Adrenal gland (tissue), 12 donors: Measurements from ENCODE around the gene UGGT1. TPM values are rescaled to one million over a fixed set of nuclear protein-coding genes. Genes with fewer than 3 reads are reported as not detected.

Experiments used
- DNase-seq, 7 donors: peaks; one replicate each; pipeline ENCODE4 v3.0.0-alpha.2; 2019 to 2020
- H3K27ac ChIP-seq, 5 donors: fragments of 200-600 bp; sonication (generic) in 4 of 5; 1 replicate in 3 of 5; 2 replicates in 2 of 5; pipeline versions ENCODE4 v1.5.1 to v1.8.0; 2016 to 2020; ENCODE audit warnings: mild to moderate bottlenecking in 1 of 5
- H3K27me3 ChIP-seq: fragments of 200-600 bp; 2 replicates; pipeline ENCODE4 v1.8.0; 2021
- H3K36me3 ChIP-seq, 2 donors: fragments of 200-600 bp; replicated peaks in 1 of 2; 1 replicate in 1 of 2; 2 replicates in 1 of 2; pipeline versions ENCODE4 v1.5.1 to v1.8.0; 2018 to 2022
- H3K4me1 ChIP-seq, 2 donors: fragments of 200-600 bp; replicated peaks in 1 of 2; 1 replicate in 1 of 2; 2 replicates in 1 of 2; pipeline versions ENCODE4 v1.5.1 to v1.8.0; 2018 to 2021
- H3K4me3 ChIP-seq, 4 donors: fragments of 200-600 bp; sonication (generic) in 3 of 4; one replicate each; pipeline ENCODE4 v1.5.1; 2016 to 2018
- H3K9me3 ChIP-seq, 3 donors: fragments of 200-600 bp; sonication (generic) in 1 of 3; replicated peaks in 1 of 3; 1 replicate in 2 of 3; 2 replicates in 1 of 3; pipeline versions ENCODE4 v1.5.1 to v1.8.0; 2016 to 2021
- POLR2A ChIP-seq, 2 donors: fragments of 450-650 bp; IDR thresholded peaks; one replicate each; pipeline ENCODE4 v1.6.1; 2017; ENCODE audit warnings: antibody characterized with exemption in 2 of 2, mild to moderate bottlenecking in 2 of 2, moderate library complexity in 1 of 2
- WGBS, 4 donors: extraction: QIAGEN DNeasy Blood & Tissue Kit in 2 of 4; methylation state at CpG; one replicate each; pipeline versions ENCODE4 v1.1.5 to v1.1.7; 2013 to 2017; 5-methylcytosine and 5-hydroxymethylcytosine counted together
- intact Hi-C, 2 donors: fragments of 100-400 bp; cut with DNase I; formaldehyde crosslinking; loops; one replicate each; pipeline versions ENCODE4 v1.14.1 to v1.15.0; 2022 to 2023
- polyA plus RNA-seq, 3 donors: library from polyadenylated mRNA; stranded (reverse); fragments of 200-250 nt in 2 of 3; fragments of 350-450 nt in 1 of 3; fragmentation: Illumina TruSeq in 1 of 3; extraction: RNeasy Lipid Tissue Mini Kit (QIAGEN cat#74804) in 1 of 3; gene quantifications; one replicate each; pipeline ENCODE4 v1.2.3, GENCODE V29; 2013 to 2014
- total RNA-seq, 9 donors: library from RNA; depleted of rRNA in 4 of 9; stranded (reverse); fragments of >200 nt in 4 of 9; fragments of 120-200 nt in 1 of 9; fragmentation: NEBNext Ultra II Directional in 1 of 9; extraction: Animal tissue kit (Norgen Biotek cat#: 25700) in 1 of 9; gene quantifications; one replicate each; pipeline versions ENCODE4 v1.1.0 to v1.2.4, GENCODE V29; 2013 to 2023
- TF ChIP-seq, protein P1 (sequence below), 6 experiments: fragments of 450-650 bp in 4 of 6; fragments of 200-600 bp in 2 of 6; sonication (generic) in 1 of 6; IDR thresholded peaks; 1 replicate in 5 of 6; 2 replicates in 1 of 6; pipeline versions ENCODE4 v1.5.1 to v1.8.0; 2016 to 2021; ENCODE audit warnings: antibody characterized with exemption in 6 of 6, mild to moderate bottlenecking in 2 of 6, moderate library complexity in 1 of 6
- donor health status: healthy with polysubstance abuse.
- donor health status: Bipolar disorder and iron deficiency.
- donor health status: DM: yes; HTN: yes; CAD: no.
- donor health status: DM: no; HTN: no; CAD: no.
- donor health status: DM: no; HTN: no; CAD: no.
- donor health status: DM: yes; HTN: yes; CAD: no.

Gene UGGT1
- total and polyA plus RNA-seq, 12 donors, result 6.6 to 67.5 (median 41.5) TPM

DNA sequence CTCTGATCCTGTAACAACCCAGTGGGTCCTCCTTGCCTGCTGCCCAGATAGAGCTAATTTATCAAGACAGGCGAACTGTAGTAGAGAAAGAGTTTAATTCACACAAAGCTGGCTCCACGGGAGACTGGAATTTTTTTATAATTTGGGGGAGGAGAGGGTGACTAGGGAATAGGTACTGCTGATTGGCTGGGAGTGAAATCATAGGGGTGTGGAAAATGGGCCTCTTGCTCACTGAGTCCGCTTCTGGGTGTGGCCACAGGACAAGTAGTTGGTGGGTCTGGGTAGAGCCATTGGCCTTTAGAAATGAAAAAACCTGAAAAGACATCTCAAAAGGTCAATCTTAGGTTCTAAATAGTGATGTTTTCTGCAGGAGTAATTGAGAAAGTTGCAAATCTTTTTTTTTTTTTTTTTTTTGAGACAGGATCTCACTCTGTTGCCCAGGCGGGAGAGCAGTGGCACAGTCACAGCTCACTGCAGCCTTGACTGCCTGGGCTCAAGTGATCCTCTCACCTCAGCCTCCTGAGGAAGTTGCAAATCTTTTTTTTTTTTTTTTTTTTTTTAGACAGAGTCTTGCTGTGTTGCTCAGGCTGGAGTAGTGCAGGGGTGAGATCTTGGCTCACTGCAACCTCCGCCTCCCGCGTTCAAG is 14.4 kb upstream of the UGGT1 start:
- Histone ChIP-seq H3K9me3 (no peaks in the 10 kb centered on the region), H3K4me3 (no peak overlapping the region), H3K36me3 (no peaks in the 10 kb centered on the region), H3K4me1 (no peaks in the 10 kb centered on the region), H3K27ac (no peak overlapping the region), H3K27me3 (no peaks in the 10 kb centered on the region)
- intact Hi-C loops, result no loop called here
- no peak for DNase-seq
- TF ChIP-seq, protein P1, sequence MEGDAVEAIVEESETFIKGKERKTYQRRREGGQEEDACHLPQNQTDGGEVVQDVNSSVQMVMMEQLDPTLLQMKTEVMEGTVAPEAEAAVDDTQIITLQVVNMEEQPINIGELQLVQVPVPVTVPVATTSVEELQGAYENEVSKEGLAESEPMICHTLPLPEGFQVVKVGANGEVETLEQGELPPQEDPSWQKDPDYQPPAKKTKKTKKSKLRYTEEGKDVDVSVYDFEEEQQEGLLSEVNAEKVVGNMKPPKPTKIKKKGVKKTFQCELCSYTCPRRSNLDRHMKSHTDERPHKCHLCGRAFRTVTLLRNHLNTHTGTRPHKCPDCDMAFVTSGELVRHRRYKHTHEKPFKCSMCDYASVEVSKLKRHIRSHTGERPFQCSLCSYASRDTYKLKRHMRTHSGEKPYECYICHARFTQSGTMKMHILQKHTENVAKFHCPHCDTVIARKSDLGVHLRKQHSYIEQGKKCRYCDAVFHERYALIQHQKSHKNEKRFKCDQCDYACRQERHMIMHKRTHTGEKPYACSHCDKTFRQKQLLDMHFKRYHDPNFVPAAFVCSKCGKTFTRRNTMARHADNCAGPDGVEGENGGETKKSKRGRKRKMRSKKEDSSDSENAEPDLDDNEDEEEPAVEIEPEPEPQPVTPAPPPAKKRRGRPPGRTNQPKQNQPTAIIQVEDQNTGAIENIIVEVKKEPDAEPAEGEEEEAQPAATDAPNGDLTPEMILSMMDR (IDR thresholded peaks at IDR 0.05), result no peak
- TF ChIP-seq POLR2A (IDR thresholded peaks at IDR 0.05), result no peak
- 86 to 90% (median 87%) methylated on average over 7 of the region's 7 CpGs for WGBS, 4 donors

DNA sequence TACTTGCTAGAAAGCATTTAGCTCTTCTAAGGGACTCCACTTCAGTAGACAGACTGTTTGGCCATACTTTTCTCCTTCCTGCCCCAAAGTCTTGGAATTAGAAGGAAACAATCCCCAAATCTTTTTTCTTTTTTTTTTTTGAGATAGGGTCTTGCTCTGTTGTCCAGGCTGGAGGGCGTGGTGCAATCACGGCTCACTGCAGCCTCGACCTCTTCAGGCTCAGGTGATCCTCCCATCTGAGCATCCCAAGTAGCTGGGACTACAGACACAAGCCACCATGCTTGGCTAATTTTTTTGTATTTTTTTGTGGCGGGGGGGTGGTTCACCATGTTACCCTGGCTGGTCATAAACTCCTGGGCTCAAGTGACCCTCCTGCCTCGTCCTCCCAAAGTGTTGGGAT is 6.2 kb upstream of the UGGT1 start:
- Histone ChIP-seq H3K4me1 (no peaks in the 10 kb centered on the region), H3K27me3 (no peaks in the 10 kb centered on the region), H3K9me3 (no peaks in the 10 kb centered on the region), H3K36me3 (no peaks in the 10 kb centered on the region), H3K4me3 (no peak overlapping the region), H3K27ac (no peak overlapping the region)
- WGBS, 4 donors, result 76 to 87% (median 84%) methylated on average over 4 to 5 of the region's 5 CpGs
- TF ChIP-seq, protein P1 (IDR thresholded peaks at IDR 0.05), result no peak
- no peak for TF ChIP-seq POLR2A (IDR thresholded peaks at IDR 0.05)
- no peak for DNase-seq
- intact Hi-C loops, result no loop called here

DNA sequence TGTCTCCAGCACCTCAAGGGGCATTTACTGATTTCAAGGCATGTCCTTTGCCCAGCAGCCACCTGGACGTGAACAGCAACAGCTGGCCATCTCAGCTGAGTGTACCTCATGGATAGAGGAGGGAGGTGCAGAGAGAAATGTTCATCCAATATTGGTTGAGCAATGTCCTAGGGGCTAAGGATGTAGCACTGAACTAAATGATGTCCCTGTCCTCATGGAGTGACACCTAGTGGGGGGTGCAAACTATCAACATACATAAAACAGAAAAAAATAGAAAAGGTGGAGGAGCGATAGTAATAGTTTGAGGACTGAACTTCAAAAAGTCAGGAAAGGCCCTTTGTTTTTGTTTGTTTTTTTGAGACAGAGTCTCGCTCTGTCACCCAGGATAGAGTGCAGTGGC is 4.8 kb upstream of the UGGT1 start:
- DNase-seq, result no peak
- H3K36me3 ChIP-seq, result no peaks in the 10 kb centered on the region
- no peaks in the 10 kb centered on the region for H3K4me1 ChIP-seq
- intact Hi-C loops, result no loop called here
- WGBS, 4 donors, result 87 to 91% (median 89%) methylated on average over 3 of the region's 3 CpGs
- H3K27me3 ChIP-seq, result no peaks in the 10 kb centered on the region
- TF ChIP-seq POLR2A (IDR thresholded peaks at IDR 0.05), result no peak
- TF ChIP-seq, protein P1 (IDR thresholded peaks at IDR 0.05), result no peak
- no peak overlapping the region for H3K4me3 ChIP-seq
- H3K27ac ChIP-seq, result no peak overlapping the region
- H3K9me3 ChIP-seq, result no peaks in the 10 kb centered on the region

DNA sequence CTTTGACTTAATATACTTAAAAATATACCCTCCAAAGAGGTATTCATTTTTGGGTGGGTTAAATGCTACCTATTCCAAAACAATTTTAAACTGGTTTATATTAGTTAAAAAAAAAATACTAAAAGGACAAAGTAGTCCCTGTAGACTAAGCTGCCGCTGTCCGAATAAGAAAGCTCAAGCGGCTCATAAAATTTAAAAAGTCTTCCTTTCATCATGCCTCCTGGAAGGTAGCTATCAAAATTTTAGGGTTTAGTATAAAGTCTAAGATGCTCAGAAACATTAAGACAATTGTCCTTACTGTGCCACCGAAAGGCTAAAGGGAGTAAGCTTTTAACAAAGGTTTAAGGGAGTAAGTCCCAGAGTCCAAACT is 440 bp upstream of the UGGT1 start:
- TF ChIP-seq POLR2A (IDR thresholded peaks at IDR 0.05), result no peak
- TF ChIP-seq, protein P1 (IDR thresholded peaks at IDR 0.05), result no peak
- H3K36me3 ChIP-seq, result no peaks in the 10 kb centered on the region
- no peaks in the 10 kb centered on the region for H3K27me3 ChIP-seq
- no peaks in the 10 kb centered on the region for H3K9me3 ChIP-seq
- intact Hi-C loops, result loop anchor here in 1 of 2 donors (5.0 kb wide), 1 partner anchor 63 kb away; the partner anchor contains the start of gene SAP130
- DNase-seq, result no peak
- WGBS, 4 donors, result 1 to 3% (median 2%) methylated on average over 4 of the region's 4 CpGs
- H3K4me3 ChIP-seq, result peak overlapping the region in 3 of 4 donors; percentile 74 to 96 (median 87)
- H3K27ac ChIP-seq, result peak overlapping the region; percentile 23 to 89 (median 71)
- H3K4me1 ChIP-seq, result peaks cover 3 to 18% of the 10 kb centered on the region in 2 donors
